ENCODE measurements around the gene SLC30A3. TPM values are rescaled to one million over a fixed set of nuclear protein-coding genes. Genes with fewer than 3 reads are reported as not detected.

SLC30A3 gene
- total and polyA plus RNA-seq, 10 of the 15 experiments (the other 5 are each of a cell fraction or from before 2014, with no cell fraction given): 0.23 TPM; not detected in 9

DNA sequence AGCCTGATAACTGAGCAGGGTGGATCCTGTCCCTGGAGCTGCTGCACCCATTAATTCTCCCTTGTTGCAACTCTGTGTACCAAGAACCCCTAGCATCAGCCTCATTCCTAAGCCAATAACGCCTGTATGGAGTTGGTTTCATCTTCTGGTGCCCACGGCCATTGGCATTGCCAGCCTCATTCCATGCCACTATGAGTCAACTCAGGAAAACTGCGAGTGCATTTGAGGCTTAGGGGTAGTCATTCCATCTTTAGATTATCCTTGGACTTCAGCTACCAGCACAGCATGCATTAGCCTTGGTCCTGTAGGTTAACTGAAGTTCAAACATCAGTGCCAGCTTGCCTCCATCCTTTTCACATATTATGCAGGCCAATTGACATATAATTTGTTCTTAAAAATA lies 18.0 kb upstream of the SLC30A3 start:
- H4K20me1 ChIP-seq (ENCODE audit: control insufficient read depth, insufficient read depth): no peaks in the 10 kb centered on the region
- DNase-seq (ENCODE audit: low read depth, low spot score) (no peak), ATAC-seq (no peak), FAIRE-seq (no peak)
- ChIA-PET POLR2A (no interaction called here), SMC1A (ENCODE audit: uncharacterized antibody, unreplicated experiment) (interaction anchor here (1.3 to 3.9 kb wide), 6 partner anchors 22 to 324 kb away, joined by 4 to 21 read pairs (median 14); no protein-coding TSS in a partner anchor), RAD21 (ENCODE audit: unreplicated experiment) (interaction anchor here (1.0 to 4.1 kb wide), 7 partner anchors 10 to 435 kb away, joined by 3 to 39 read pairs (median 16); no protein-coding TSS in a partner anchor), CTCF (interaction anchor here (0.7 to 9.6 kb wide), 19 partner anchors 8 to 321 kb away, joined by 3 to 132 read pairs (median 7); partner anchors contain the start of genes ATRAID, KHK and SLC5A6)
- WGBS (ENCODE audit: insufficient coverage, insufficient replicate concordance, low lambda C conversion rate, missing lambda C conversion rate): 4% methylated on average over 3 of the region's 3 CpGs
- no peak overlapping the region for H3K27ac ChIP-seq (ENCODE audit: control insufficient read depth, insufficient read depth)
- H3K4me3 ChIP-seq: no peak overlapping the region
- no peaks in the 10 kb centered on the region for H3K4me1 ChIP-seq (ENCODE audit: control insufficient read depth, insufficient read depth, low read length)
- H3K36me3 ChIP-seq (ENCODE audit: control insufficient read depth in 2 of 2, insufficient read depth in 2 of 2, low read length in 1 of 2): no peaks in the 10 kb centered on the region
- no peak overlapping the region for H3K4me2 ChIP-seq (ENCODE audit: control insufficient read depth, insufficient read depth)
- BruUV-seq (replicated peaks): no TSS peak
- H2AFZ ChIP-seq (ENCODE audit: control insufficient read depth, low read depth, low read length): no peak overlapping the region
- no peaks in the 10 kb centered on the region for H3K79me2 ChIP-seq (ENCODE audit: control insufficient read depth, insufficient read depth, low read length)
- intact Hi-C loops (cut with micrococcal nuclease; ENCODE audit: unreplicated experiment): loop anchor here (1.0 to 10.0 kb wide), 3 partner anchors 106 to 320 kb away; no protein-coding TSS in a partner anchor
- TF ChIP-seq, protein P1, sequence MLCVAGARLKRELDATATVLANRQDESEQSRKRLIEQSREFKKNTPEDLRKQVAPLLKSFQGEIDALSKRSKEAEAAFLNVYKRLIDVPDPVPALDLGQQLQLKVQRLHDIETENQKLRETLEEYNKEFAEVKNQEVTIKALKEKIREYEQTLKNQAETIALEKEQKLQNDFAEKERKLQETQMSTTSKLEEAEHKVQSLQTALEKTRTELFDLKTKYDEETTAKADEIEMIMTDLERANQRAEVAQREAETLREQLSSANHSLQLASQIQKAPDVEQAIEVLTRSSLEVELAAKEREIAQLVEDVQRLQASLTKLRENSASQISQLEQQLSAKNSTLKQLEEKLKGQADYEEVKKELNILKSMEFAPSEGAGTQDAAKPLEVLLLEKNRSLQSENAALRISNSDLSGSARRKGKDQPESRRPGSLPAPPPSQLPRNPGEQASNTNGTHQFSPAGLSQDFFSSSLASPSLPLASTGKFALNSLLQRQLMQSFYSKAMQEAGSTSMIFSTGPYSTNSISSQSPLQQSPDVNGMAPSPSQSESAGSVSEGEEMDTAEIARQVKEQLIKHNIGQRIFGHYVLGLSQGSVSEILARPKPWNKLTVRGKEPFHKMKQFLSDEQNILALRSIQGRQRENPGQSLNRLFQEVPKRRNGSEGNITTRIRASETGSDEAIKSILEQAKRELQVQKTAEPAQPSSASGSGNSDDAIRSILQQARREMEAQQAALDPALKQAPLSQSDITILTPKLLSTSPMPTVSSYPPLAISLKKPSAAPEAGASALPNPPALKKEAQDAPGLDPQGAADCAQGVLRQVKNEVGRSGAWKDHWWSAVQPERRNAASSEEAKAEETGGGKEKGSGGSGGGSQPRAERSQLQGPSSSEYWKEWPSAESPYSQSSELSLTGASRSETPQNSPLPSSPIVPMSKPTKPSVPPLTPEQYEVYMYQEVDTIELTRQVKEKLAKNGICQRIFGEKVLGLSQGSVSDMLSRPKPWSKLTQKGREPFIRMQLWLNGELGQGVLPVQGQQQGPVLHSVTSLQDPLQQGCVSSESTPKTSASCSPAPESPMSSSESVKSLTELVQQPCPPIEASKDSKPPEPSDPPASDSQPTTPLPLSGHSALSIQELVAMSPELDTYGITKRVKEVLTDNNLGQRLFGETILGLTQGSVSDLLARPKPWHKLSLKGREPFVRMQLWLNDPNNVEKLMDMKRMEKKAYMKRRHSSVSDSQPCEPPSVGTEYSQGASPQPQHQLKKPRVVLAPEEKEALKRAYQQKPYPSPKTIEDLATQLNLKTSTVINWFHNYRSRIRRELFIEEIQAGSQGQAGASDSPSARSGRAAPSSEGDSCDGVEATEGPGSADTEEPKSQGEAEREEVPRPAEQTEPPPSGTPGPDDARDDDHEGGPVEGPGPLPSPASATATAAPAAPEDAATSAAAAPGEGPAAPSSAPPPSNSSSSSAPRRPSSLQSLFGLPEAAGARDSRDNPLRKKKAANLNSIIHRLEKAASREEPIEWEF (IDR thresholded peaks at IDR 0.05; ENCODE audit: insufficient replicate concordance, low read depth, low read length): no peak
- no peak for TF ChIP-seq NFYB (IDR thresholded peaks at IDR 0.05; ENCODE audit: insufficient read depth, low read depth, low read length)
- TF ChIP-seq, protein P2, sequence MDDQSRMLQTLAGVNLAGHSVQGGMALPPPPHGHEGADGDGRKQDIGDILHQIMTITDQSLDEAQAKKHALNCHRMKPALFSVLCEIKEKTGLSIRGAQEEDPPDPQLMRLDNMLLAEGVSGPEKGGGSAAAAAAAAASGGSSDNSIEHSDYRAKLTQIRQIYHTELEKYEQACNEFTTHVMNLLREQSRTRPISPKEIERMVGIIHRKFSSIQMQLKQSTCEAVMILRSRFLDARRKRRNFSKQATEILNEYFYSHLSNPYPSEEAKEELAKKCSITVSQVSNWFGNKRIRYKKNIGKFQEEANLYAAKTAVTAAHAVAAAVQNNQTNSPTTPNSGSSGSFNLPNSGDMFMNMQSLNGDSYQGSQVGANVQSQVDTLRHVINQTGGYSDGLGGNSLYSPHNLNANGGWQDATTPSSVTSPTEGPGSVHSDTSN (IDR thresholded peaks at IDR 0.05; ENCODE audit: insufficient replicate concordance, low read depth, low read length): no peak
- no peak for TF ChIP-seq RUNX3 (IDR thresholded peaks at IDR 0.05; ENCODE audit: low read length)
- TF ChIP-seq, protein P3, sequence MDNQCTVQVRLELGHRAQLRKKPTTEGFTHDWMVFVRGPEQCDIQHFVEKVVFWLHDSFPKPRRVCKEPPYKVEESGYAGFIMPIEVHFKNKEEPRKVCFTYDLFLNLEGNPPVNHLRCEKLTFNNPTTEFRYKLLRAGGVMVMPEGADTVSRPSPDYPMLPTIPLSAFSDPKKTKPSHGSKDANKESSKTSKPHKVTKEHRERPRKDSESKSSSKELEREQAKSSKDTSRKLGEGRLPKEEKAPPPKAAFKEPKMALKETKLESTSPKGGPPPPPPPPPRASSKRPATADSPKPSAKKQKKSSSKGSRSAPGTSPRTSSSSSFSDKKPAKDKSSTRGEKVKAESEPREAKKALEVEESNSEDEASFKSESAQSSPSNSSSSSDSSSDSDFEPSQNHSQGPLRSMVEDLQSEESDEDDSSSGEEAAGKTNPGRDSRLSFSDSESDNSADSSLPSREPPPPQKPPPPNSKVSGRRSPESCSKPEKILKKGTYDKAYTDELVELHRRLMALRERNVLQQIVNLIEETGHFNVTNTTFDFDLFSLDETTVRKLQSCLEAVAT (IDR thresholded peaks at IDR 0.05): no peak
- TF ChIP-seq, protein P4, sequence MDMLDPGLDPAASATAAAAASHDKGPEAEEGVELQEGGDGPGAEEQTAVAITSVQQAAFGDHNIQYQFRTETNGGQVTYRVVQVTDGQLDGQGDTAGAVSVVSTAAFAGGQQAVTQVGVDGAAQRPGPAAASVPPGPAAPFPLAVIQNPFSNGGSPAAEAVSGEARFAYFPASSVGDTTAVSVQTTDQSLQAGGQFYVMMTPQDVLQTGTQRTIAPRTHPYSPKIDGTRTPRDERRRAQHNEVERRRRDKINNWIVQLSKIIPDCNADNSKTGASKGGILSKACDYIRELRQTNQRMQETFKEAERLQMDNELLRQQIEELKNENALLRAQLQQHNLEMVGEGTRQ (IDR thresholded peaks at IDR 0.05; ENCODE audit: borderline replicate concordance, low read depth, low read length): no peak
- no peak for TF ChIP-seq CHD1 (IDR thresholded peaks at IDR 0.05; ENCODE audit: low read depth, low read length)
- TF ChIP-seq PML (IDR thresholded peaks at IDR 0.05; ENCODE audit: low read length): no peak
- TF ChIP-seq MEF2B (IDR thresholded peaks at IDR 0.05; ENCODE audit: partially characterized antibody, poor library complexity, severe bottlenecking): no peak
- TF ChIP-seq, protein P5, sequence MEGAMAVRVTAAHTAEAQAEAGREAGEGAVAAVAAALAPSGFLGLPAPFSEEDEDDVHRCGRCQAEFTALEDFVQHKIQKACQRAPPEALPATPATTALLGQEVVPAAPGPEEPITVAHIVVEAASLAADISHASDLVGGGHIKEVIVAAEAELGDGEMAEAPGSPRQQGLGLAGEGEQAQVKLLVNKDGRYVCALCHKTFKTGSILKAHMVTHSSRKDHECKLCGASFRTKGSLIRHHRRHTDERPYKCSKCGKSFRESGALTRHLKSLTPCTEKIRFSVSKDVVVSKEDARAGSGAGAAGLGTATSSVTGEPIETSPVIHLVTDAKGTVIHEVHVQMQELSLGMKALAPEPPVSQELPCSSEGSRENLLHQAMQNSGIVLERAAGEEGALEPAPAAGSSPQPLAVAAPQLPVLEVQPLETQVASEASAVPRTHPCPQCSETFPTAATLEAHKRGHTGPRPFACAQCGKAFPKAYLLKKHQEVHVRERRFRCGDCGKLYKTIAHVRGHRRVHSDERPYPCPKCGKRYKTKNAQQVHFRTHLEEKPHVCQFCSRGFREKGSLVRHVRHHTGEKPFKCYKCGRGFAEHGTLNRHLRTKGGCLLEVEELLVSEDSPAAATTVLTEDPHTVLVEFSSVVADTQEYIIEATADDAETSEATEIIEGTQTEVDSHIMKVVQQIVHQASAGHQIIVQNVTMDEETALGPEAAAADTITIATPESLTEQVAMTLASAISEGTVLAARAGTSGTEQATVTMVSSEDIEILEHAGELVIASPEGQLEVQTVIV (IDR thresholded peaks at IDR 0.05; ENCODE audit: borderline replicate concordance, partially characterized antibody): no peak
- in situ Hi-C loops (cut with MboI): loop anchor here (5.0 kb wide), 2 partner anchors 184 to 319 kb away; no protein-coding TSS in a partner anchor
- H3K9ac ChIP-seq (ENCODE audit: control insufficient read depth, insufficient read depth, low read length): no peak overlapping the region
- H3K27me3 ChIP-seq (replicated peaks in 1 of 2; ENCODE audit: control insufficient read depth in 2 of 2, insufficient read depth in 2 of 2, low read length in 1 of 2): peaks cover 0 to 6% of the 10 kb centered on the region in 2 experiments; a peak in 2 of 4 replicates
- H3K9me3 ChIP-seq (replicated peaks; ENCODE audit: control insufficient read depth, insufficient read depth, low read length): no peaks in the 10 kb centered on the region

All from GM12878 (cell line).